SK-N-SH treated with all-trans-retinoic acid at 6 μM for 48 hours (cell line): Measurements from ENCODE around the gene UGT1A10.

Experiments
- BACH2 ChIP-seq: fragments of 250-450 bp; sonication (Bioruptor Pico); IDR thresholded peaks from 2 replicates; pipeline ENCODE4 v1.9.0; 2021; ENCODE audit warnings: mild to moderate bottlenecking, borderline replicate concordance
- ISL1 ChIP-seq: fragments of 250-450 bp; sonication (Bioruptor Pico); IDR thresholded peaks from 2 replicates; pipeline ENCODE4 v2.1.2; 2022; ENCODE audit warnings: mild to moderate bottlenecking, moderate library complexity
- ZC3H10 ChIP-seq: fragments of 250-450 bp; sonication (Bioruptor Pico); IDR thresholded peaks from 2 replicates; pipeline ENCODE4 v1.5.1; 2021; ENCODE audit warnings: mild to moderate bottlenecking, moderate library complexity
- ZFP3 ChIP-seq: fragments of 250-450 bp; sonication (Bioruptor Pico); IDR thresholded peaks from 2 replicates; pipeline ENCODE4 v1.5.0; 2020; ENCODE audit warnings: mild to moderate bottlenecking, moderate library complexity
- TF ChIP-seq, protein P1 (sequence below): fragments of 250-450 bp; sonication (Bioruptor Pico); IDR thresholded peaks from 2 replicates; pipeline ENCODE4 v1.8.0; 2020; ENCODE audit warnings: mild to moderate bottlenecking, moderate library complexity, borderline replicate concordance

DNA sequence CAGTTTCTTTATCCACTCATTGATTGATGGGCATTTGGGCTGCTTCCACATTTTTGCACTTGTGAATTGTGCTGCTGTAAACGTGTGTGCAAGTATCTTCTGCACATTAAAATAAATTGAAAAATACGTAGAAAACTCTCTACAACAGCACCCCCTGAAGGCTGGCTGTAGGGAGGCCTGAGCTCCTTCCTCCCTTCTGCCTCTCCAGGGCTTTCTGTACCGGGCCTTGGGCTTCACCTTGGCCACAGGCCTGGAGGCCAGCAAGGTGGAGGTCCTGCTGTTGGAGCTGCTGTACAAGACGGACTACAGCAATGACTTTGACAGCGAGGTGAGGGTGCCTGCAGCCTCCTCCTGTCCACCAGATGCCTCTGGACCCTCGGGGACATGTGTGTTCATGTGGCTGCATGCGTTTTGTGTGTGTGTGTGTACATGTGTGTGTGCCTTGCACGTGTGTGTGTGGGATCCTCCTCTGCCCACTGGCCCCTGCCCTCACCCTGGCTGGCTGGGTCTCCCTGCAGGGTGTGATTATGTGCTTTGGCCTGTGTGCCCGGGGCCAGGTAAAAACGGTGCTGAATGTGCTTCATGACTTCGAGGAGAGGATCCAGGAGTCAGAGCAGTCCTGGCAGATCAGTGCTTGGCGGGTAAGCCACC is 171.1 kb downstream of the UGT1A10 start:
- TF ChIP-seq BACH2 (CRISPR knock-in tag) (no peak), ISL1 (CRISPR knock-in tag) (no peak), ZFP3 (CRISPR knock-in tag) (no peak), ZC3H10 (CRISPR knock-in tag) (no peak)
- TF ChIP-seq, protein P1, sequence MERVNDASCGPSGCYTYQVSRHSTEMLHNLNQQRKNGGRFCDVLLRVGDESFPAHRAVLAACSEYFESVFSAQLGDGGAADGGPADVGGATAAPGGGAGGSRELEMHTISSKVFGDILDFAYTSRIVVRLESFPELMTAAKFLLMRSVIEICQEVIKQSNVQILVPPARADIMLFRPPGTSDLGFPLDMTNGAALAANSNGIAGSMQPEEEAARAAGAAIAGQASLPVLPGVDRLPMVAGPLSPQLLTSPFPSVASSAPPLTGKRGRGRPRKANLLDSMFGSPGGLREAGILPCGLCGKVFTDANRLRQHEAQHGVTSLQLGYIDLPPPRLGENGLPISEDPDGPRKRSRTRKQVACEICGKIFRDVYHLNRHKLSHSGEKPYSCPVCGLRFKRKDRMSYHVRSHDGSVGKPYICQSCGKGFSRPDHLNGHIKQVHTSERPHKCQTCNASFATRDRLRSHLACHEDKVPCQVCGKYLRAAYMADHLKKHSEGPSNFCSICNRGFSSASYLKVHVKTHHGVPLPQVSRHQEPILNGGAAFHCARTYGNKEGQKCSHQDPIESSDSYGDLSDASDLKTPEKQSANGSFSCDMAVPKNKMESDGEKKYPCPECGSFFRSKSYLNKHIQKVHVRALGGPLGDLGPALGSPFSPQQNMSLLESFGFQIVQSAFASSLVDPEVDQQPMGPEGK (CRISPR knock-in tag), result no peak
